GM03348 (cell line): ENCODE data around the gene ABTB2.

Source experiments
- DNase-seq: peaks from one replicate; pipeline ENCODE4 v3.0.0; 2012; ENCODE audit warnings: low spot score

ABTB2 gene

GRCh38 chr11:34360046-34360445 lies 2.2 kb upstream of the ABTB2 start:
- DNase-seq: no peak

- no peak for DNase-seq
These were observed 1.7 kb upstream of the ABTB2 start for GRCh38 chr11:34359548-34359891.

DNA sequence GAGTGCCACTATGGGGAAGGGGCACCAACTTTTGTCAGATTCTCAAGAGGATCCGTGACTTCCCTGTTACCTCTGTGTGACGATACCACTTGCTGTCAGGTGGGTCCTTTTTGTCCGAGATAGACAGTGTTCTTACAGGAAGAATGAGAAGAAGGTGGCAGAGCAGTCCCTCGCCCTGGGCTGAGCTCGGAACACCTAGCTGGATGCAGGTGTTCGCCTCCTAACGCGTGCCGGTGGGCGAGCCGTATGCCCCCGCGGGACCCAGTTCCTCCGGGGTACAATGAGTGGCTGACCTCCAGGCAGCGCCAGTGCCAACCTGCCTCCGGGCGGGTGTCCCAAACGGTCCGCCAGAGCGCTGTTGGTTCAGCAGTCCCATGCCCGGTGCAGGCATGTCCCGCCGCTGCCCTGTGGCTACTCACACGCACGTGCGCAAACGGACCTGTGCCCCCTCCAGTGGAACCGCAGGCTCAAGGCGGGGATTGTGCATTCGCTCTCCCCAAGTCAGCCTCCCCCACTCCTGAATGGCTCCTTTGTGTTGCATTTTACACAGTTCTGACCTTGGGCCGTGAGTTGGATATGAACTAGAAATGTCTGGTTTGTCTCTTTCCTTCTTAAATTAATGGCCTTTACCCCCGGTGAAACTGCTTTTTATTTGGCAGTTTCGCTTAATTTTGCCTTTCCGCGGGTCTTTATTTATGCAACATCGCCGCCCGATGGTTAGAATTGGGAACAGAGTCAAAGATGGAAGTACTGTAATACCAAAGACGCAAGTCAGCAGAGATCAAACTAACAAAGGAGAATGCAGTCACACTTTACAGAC lies 1.1 kb upstream of the ABTB2 start:
- peak; percentile 61 for DNase-seq

DNA sequence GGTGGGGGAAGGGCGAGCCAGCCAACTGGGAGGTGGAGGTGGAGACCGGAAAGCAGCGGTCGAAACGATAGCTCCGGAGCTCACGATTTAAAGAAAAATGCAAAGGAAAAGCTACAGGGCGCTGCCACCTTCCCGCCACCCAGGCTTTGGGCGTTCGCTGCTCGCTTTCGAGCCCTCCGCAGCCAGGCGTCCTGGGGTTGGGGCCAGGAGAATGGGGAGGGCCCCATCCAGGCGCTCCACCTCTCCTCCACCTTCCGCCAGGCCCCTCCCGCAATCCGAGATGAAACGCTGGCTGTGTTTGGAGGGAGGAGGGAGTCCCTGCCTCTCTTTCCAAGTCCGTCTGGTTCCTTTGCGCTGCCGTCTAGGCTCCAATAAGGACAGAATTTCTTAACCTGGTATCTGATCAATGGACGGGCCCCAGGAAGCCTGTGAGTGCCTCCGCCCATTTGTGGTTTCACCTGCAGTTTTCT lies 483 bp upstream of the ABTB2 start:
- DNase-seq: peak; percentile 59

- DNase-seq: peak; percentile 61
These were observed 703 bp downstream of the ABTB2 start for GRCh38 chr11:34356913-34357700.

- DNase-seq: peak; percentile 51
These were observed 1.3 kb downstream of the ABTB2 start for GRCh38 chr11:34356576-34356912.

GRCh38 chr11:34356130-34356529 lies 1.7 kb downstream of the ABTB2 start:
- DNase-seq: no peak

- no peak for DNase-seq
These were observed 2.1 kb downstream of the ABTB2 start for GRCh38 chr11:34355726-34356125.

- DNase-seq: no peak
These were observed 3.0 kb downstream of the ABTB2 start for GRCh38 chr11:34354782-34355181.

- DNase-seq: no peak
These were observed 3.9 kb downstream of the ABTB2 start for GRCh38 chr11:34353881-34354280.

- DNase-seq: no peak
These were observed 5.9 kb downstream of the ABTB2 start for GRCh38 chr11:34351687-34352469.

DNA sequence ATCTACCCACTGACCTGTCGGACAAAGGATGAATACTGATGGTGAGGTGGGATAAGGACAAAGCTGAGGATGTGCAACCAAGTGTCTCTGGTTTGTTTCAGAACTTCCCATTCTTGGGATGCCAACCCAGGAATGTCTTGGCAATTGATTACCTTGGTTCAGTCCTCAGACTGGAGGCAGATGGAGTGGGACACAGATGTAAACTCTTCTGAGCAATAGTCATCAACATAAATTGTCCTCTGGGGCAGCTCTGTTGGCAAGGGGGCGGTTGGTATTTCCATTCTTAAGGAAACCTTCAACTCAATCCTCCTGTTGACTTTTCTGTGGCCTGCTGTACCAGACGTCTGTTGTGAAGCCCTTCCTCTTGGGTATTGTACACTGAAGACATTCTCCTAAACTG lies 6.8 kb downstream of the ABTB2 start:
- no peak for DNase-seq

GRCh38 chr11:34349882-34350281 lies 7.9 kb downstream of the ABTB2 start:
- no peak for DNase-seq

DNA sequence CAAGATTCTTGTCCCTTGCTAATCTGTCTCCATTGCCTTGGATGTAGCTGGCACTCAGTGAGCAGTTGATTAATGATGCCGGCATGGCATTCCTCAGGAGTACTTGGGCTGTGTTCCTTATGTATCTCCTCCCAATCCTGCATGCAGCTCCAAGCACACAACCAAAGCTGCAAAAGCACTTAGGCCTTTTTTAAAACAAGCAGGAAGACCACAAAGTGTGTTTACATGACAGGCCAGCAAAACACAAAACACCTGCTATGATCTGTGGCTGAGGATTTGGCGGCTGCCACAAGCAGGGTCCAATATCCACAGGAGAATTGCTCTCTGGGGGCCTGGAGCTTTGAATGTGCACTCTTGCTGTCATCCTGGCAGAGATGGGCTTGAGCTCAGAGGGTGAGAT lies 8.9 kb downstream of the ABTB2 start:
- DNase-seq: no peak

- DNase-seq: no peak
These were observed 9.7 kb downstream of the ABTB2 start for GRCh38 chr11:34348096-34348495.

DNA sequence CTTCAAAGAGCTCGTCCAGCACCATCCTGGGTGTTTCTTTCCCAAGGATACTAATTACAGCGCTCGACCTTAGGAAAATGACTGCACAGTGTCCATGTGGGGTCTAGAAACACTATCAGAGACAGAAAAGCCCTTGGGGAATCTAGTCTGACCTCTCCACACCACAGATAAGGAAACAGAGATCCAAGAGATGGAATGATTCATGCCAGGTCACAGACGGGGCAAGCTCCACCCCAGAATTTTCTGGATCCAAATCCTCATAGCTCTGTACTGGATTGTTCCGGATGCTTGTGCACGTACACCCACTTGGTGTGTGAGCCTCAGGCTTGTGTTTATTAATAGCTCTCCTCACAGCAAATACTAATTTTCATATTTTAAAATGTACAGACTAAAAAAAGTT lies 11.3 kb downstream of the ABTB2 start:
- peak; percentile 72 for DNase-seq

DNA sequence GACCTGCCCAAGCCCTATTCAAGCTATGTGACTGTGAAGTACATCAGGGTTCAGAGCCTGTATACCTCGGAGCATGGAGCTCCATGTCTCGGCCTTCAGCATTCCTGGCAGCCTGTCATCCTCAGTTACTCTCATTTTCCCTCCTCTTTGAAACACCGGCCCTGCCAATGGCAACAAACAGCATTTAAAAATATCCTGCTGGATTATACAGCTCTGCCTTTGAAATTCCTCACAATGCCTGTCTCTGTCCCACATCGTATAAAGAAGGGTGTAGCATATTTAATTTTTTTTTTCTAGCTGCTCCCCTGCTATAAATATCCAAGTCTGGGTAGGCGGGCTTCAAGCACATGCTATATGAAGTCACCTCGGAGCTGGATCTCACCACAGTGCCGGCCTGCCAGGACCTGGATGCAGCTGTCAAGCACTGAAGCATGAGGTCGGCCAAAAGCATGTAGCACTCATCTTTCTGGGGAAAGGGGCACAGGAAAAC lies 11.8 kb downstream of the ABTB2 start:
- DNase-seq: peak; percentile 52

- DNase-seq: no peak
These were observed 12.3 kb downstream of the ABTB2 start for GRCh38 chr11:34345540-34345876.

- peak; percentile 73 for DNase-seq
These were observed 12.9 kb downstream of the ABTB2 start for GRCh38 chr11:34344768-34345539.

DNA sequence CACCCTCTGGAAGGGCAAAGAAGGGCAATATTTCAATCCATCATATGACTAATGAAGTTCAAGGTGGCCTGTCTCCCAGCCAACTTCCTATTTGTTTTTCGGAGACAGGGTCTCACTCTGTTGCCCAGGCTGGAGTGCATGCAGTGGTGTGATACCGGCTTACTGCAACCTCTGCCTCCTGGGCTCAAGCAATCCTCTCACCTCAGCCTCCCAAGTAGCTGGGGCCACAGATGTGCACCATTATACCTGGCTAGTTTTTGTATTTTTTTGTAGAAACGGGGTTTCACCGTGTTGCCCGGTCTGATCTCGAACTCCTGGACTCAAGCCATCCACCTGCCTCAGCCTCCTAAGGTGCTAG lies 13.4 kb downstream of the ABTB2 start:
- no peak for DNase-seq

- no peak for DNase-seq
These were observed 14.1 kb downstream of the ABTB2 start for GRCh38 chr11:34343686-34344085.

DNA sequence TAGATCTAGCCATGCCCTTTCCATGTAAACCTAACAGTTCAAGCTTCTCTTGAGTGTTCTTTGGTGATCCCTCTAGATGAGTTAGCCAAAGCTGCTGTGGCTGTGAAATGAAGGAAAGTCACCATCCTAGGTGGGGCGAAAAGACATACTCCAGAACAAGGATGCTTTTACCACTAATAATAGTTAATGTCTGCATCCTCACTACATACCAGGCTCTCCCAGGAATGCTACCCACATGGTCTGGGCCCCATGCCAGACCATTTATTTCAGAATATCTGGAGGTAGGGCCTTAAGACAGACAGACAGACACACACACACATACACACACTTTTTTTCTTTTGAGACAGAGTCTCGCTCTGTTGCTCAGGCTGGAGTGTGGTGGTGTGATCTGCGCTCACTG lies 14.7 kb downstream of the ABTB2 start:
- peak; percentile 61 for DNase-seq
